HG02763 (cell line): ENCODE data around the gene SLC25A29.

Experiments
- ATAC-seq: cut with Tn5 transposase; IDR thresholded peaks from one replicate; pipeline ENCODE4 v1.9.1; 2021; ENCODE audit warnings: mild to moderate bottlenecking, moderate library complexity; ENCODE audit not compliant: unreplicated experiment

SLC25A29 gene

GRCh38 chr14:100332071-100332639, 25.9 kb upstream of the SLC25A29 start:
- ATAC-seq, result no peak

GRCh38 chr14:100330388-100330931, 24.2 kb upstream of the SLC25A29 start:
- ATAC-seq, result no peak

DNA sequence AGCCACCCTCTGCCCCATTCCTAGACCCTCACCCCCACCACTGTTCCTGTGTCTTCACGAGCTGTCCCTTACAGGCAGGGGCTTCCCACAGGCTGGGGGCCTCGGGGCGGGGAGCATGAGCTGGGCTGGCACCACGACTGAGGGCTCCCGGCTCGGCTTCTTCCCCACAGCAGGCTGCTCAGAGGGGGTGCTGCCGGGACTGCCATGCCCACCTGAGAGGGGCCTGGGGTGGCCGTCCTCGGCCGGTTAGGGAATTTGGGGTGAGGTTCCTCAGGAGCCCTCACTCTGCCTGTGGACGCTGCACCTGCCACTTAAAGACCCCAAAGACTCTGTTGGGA, 23.7 kb upstream of the SLC25A29 start:
- ATAC-seq, result no peak

DNA sequence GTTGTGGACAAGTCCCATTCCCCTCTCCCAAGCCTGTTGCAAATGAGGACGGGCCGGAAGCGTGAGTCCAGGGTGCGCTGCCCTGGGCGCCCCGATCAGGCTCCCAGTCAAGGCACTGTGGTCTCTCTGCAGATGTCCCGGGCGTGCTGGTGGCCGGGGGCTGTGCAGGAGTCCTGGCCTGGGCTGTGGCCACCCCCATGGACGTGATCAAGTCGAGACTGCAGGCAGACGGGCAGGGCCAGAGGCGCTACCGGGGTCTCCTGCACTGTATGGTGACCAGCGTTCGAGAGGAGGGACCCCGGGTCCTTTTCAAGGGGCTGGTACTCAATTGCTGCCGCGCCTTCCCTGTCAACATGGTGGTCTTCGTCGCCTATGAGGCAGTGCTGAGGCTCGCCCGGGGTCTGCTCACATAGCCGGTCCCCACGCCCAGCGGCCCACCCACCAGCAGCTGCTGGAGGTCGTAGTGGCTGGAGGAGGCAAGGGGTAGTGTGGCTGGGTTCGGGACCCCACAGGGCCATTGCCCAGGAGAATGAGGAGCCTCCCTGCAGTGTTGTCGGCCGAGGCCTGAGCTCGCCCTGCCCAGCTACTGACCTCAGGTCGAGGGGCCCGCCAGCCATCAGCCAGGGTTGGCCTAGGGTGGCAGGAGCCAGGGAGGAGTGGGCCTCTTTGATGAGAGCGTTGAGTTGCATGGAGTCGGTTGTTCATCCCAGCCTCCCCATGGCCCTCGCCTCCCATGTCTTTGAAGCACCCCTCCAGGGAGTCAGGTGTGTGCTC, 23.2 kb upstream of the SLC25A29 start:
- ATAC-seq, result no peak

DNA sequence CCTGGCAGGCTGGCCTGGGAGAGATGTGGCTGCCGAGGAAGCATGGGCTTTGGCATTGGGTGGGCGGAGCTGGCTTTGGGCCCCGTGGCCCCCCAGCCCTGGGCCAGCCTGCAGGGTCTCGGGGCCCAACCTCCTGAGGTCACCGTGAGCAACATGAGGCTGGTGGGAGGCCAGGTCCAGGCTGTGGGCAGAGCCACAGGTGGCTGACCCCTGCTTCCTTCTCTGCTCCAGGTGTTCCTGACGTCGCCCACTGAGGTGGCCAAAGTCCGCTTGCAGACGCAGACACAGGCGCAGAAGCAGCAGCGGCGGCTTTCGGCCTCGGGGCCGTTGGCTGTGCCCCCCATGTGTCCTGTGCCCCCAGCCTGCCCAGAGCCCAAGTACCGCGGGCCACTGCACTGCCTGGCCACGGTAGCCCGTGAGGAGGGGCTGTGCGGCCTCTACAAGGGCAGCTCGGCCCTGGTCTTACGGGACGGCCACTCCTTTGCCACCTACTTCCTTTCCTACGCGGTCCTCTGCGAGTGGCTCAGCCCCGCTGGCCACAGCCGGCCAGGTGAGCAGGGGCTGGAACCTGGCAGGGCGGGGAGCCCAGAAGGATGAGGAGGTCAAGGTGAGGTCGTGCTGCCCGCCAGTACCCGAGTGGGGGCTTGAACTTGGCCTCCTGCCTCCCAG, 22.4 kb upstream of the SLC25A29 start:
- no peak for ATAC-seq

- no peak for ATAC-seq
Measured at GRCh38 chr14:100327128-100327527, 20.9 kb upstream of the SLC25A29 start.

- ATAC-seq, result no peak
Measured at GRCh38 chr14:100325958-100326357, 19.7 kb upstream of the SLC25A29 start.

DNA sequence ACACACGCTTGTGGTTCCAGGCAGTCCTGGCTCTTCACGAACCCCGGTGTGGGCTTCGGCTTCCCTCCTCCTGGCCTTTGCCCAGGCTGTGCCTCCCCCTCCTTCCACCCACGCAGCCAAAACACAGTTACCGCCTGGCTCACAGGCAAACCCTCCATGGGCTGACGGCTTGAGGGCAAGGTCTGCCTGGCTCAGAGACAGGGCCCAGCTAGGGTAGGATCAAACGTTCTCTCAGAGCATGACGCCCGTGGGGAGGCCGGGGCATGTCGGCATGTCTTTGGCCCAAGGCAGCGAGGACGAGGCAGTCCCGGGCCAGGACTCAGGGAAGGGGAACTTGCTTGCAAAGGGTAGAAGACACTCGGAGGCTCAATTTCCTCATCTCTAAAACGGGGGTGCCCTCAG, 19.0 kb upstream of the SLC25A29 start:
- no peak for ATAC-seq

DNA sequence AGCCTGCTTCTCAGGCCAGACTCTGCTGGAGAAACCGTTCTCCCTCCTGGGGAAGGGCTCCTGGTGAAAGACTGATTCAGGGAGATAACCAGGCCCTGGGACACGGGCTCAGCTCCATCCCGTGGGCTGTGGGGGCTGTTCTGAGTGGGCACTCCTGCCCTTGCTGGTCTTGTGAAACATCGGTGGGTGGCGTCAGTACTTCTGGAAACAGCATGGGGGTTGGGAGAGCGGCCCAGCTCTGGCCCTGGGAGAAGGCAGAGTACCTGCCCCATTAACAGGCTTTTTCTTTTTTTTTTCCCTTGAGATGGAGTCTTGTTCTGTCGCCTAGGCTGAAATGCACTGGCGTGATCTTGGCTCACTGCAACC, 17.7 kb upstream of the SLC25A29 start:
- ATAC-seq, result no peak

GRCh38 chr14:100323121-100323941, 17.1 kb upstream of the SLC25A29 start, which contains the start of gene SLC25A47:
SLC25A47 (plus strand) TSS chr14:100323339; CDS start chr14:100323415, 76 bp downstream.
- ATAC-seq, result no peak

DNA sequence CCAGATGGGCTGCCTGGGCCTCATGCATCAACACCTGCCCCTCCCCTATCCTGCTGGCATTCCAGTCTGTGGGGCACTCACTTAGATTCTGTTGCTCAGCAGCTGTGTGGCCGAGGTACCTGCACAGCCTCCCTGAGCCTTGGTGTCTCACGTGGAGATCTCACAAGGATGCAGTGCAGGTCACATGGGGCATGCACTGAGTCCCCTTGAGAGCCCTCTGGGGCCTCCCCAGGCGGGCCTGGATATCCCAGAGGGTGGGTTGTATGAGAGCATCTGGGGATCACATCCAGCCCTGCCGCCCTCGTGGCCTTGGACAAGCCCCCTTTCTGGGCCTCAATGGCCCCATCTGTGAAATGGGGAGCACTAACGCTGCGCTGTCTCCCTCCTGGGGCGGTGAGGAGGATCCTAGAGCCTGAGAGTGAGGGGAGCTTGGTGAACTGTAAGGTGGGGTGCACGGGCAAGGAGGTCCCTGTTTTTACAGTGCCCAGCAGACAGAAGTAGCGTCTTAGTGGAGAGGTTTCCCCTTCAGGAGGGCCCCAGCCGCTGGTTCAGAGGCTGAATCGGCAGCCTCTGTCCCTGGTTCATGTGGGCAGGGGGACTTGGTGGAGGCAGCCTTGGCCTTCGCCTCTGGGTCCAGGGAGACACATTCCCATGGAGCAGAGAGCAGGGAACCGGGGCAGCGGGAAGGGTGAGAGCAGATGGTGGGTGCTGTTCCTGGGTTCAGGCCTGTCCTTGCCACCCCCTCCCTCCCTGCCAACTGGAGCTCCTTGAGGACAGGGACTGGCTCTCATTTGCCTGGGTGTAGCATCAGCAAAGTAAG, 16.1 kb upstream of the SLC25A29 start:
- ATAC-seq, result no peak

DNA sequence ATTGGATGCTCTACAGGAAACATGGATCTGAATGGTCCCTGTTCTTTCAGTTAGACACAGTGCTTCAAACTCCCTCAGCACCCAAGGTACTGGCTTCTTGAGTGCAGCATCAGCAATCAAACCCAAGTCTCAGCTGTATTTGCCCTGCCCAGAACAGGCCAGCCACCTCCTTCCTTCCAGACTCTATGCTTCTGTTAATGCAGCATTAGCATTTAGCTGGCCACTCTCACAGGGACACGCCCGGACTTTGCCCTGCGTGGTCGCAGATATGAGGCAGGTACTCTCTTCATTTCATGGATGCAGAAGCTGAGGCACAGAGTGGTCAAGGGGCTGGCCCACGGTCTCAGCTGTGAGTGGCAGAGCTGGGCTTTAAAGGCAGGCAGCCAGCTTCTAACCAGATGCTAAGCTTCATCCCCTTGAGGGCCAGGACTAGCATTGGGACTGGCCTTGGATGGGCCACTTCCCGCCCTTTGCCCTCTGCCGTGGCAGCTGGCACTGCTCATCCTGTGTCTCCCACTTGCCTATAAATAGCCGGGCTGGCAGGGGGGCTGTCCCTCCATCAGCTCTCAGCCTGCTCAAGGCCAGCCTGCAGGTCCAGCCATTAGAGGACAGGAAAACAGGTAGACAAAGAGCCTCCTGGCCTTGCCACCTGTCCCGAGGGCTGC, 15.4 kb upstream of the SLC25A29 start:
- no peak for ATAC-seq

DNA sequence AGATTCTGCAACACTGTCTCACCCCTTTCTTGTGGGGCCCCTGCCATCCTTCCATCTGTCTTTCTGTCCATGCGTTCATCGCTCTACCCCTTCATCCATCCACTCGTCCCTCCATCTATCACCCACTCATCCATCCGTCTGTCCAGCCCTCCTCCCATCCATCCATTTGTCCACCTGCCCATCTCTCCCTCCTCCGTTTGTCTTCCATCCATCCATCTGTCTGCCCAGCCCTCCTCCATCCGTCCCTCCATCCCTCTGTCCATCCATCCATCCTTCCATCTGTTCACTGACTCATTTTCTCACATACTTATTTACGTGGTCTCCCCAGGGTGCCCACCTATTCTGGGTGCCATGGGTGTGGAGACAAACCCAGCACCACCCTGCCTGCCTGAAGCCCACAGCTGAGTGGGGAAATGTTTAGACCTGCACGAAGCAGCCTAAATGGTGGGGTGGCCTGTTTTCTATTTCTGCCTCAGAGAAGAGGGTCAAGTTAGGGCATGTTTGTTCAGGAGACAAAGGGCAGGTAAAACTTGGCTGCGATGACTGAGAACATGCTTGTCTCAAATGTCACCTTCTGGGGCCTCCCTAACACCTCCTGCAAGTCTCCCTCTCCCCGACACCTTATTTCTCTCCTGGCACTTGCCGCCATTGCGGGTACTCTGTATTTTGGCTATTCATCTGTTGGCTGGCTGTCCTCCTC, 14.1 kb upstream of the SLC25A29 start:
- no peak for ATAC-seq

DNA sequence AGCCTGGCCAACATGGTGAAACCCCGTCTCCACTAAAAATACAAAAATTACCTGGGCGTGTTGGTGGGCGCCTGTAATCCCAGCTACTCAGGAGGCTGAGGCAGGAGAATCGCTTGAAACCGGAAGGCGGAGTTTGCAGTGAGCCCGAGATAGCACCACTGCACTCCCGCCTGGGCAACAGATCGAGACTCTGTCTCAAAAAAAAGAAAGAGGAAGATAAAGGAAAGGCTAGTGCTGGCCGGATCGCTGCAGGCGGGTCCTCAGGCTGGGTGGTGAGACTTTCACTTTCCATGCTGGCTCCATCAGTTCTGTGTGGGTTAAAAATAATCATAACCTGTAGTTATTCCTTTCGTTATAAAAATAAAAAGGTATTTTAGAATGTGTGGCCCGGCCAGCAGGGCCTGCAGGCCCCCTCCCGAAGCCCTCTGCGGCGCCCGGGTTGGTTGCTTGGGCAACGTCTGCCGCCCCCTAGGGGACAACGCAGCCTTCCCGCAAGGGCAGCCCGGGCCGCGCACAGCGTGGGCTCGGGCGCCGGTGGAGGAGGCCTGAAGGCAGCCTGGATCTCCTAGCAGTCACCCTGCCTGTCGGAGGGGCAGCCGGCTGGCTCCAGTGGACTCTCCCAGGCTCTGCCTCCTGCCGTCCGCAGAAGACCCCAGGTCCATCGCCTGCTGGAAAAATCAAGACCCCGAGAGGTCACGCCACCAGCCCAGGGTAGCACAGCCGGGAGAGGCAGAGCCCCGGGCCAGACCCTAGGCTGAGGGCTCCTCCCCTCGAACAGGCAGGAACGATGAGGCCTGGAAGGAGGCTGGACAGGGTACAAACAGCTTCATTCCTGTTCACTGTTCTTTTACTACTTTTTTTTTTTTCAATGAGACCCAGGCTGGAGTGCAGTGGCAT, 11.9 kb upstream of the SLC25A29 start:
- peak; percentile 81 for ATAC-seq

DNA sequence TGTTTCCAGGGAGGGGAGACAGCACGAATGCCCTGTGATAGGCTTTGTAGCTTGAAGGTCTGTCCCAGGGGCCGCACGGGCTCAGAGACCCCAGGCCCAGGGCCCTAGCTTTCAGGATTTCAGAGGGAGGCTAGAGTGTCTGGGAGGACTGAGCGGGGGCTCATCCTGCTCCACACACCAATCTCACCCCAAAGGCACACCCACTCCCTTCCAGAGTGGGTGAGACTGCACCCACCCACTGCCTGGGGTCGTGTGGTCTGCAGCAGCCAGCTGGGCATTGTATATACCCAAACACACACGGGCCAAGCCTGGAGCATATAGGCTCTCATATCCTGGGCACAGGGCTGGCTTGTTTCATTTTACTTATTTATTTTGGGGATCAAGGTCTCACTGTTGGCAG, 11.1 kb upstream of the SLC25A29 start:
- ATAC-seq, result no peak

GRCh38 chr14:100314724-100315123, 8.5 kb upstream of the SLC25A29 start:
- ATAC-seq, result no peak

DNA sequence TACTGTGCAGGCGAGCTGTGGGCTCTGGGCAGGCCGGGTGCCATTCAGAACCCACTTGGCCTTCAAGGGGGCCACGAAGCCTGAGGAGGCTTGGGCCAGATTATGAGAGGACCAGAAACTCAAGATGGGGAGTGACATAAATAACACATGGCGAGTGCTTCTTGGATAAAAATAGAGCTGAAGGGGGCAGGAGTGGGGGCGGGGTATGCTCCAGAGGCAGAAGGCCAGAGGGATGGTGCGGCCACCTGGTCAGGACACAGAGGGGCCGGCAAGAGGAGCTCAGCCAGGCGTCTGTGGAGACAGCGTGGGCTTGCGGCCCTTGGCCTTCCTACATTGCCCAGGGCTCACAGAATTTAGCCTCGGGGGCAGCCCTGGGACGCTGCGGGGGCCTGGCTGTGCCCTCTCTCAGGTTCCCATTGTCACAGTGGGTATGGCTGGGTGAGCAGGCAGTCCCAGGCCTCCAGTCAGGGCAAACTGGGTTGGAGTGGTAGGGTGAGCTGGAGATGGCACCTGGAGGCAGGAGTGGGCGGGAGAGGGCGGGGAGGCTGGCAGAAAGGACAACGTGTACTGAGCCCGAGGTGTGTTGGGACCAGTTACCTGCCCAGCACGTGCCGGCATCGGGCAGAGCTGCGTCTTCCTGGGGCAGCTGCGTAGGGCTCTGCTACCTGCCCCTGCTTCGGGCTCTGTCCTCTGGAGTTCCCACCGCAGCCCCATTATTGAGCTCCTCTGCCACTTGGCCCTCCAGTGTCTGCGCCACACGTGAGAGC, 7.4 kb upstream of the SLC25A29 start:
- ATAC-seq, result no peak
